IPS DF 4.7 (cell line): ENCODE results near the gene ZNF445.
"Not testable (repeated sequence)": the region's sequence is repeated elsewhere in the genome, so short reads cannot be mapped to it uniquely, and the experiment has no call there.

Experiments used
- DNase-seq: peaks from one replicate; pipeline ENCODE4 v3.0.0-alpha.2; 2013; ENCODE audit warnings: low spot score; ENCODE audit errors: extremely low read depth

ZNF445 gene

DNA sequence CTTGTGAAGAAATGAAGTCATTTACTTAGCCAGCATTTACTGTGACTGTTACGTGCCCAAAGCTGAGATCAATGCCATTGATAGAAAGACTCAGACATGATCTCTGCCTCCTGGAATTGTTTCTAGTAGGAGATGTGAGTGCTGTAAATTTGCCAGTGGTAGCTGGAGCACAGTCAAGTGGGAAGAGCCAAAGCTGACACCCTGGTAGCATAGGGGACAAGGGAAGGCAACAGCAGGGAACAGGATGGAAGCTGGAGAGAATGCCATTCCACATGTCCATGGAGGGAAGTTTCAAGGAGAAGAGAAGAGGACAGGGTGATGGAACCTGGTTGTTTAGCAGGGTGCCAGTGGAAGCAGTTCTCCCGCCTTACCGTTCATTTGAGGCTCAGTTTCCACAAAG, 74.9 kb downstream of the ZNF445 start:
- DNase-seq, result no peak

DNA sequence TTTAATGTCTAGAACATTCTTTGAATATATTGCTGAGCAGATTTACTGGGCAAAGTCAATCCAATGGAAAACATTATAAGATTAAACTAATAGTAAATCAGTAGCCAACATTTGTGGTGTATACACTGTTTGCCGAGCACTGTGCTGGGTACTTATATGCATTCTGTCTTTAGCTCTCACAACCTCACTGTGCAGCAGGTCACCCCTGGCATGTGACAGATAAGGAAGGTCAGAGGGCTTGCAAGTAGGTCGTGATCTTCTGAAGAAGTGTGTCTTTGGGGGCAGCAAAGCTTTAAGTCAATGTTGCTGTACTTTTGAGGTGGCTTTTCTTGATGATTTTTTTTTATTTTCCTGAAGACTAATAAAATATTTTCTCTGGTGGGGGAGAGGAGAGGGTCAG, 76.7 kb downstream of the ZNF445 start:
- DNase-seq, result no peak

- no peak for DNase-seq
Observed at GRCh38 chr3:44398853-44399252, 78.6 kb downstream of the ZNF445 start.

- DNase-seq, result not testable (repeated sequence)
Observed at GRCh38 chr3:44398271-44398670, 79.2 kb downstream of the ZNF445 start.

- no peak for DNase-seq
Observed at GRCh38 chr3:44396200-44397171, 81.0 kb downstream of the ZNF445 start.

DNA sequence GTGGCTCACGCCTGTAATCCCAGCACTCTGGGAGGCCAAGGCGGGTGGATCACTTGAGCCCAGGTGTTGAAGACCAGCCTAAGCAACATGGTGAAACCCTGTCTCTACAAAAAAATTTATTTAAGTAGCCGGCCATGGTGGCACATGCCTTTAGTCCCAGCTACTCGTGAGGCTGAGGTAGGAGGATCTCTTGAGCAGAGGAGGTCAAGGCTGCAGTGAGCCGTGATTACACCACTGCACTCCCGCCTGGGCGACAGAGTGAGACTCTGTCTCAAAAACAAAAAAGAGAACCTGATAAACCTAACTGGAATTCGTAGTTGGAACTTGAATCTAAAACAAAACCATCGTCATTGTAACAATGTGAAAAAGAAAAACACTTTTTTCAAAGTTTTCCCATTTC, 81.8 kb downstream of the ZNF445 start:
- DNase-seq, result no peak

DNA sequence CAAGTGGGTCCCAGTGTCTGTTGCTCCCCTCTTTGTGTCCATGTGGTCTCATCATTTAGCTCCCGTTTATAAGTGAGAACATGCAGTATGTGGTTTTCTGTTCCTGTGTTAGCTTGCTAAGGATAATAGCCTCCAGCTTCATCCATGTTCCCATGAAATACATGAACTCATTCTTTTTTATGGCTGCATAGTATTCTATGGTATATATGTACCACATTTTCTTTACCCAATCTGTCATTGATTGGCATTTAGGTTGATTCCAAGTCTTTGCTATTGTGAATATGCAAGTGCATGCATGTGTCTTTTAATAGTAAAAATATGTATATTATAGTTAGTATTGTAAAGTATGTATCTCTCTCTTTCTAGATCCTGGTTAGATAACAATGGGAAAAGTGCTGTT, 85.0 kb downstream of the ZNF445 start:
- DNase-seq, result no peak

GRCh38 chr3:44387404-44387803, 90.1 kb downstream of the ZNF445 start:
- no peak for DNase-seq
